ENCODE data around the gene MYO16. TPM values are rescaled to one million over a fixed set of nuclear protein-coding genes. Genes with fewer than 3 reads are reported as not detected.

Gene MYO16
- total and polyA plus RNA-seq, 2 experiments from 2014 or later = 0.13 to 0.23 TPM

- WGBS (ENCODE audit: low lambda C conversion rate, missing lambda C conversion rate) = 77% methylated on average over 2 of the region's 2 CpGs
- DNase-seq (ENCODE audit: low spot score) = no peak
- H3K27ac ChIP-seq = no peak overlapping the region
- no peak overlapping the region for H3K4me2 ChIP-seq
- H3K36me3 ChIP-seq (replicated peaks; ENCODE audit: insufficient read depth, low read depth) = no peaks in the 10 kb centered on the region
- no peaks in the 10 kb centered on the region for H3K79me2 ChIP-seq
- H3K9me3 ChIP-seq (ENCODE audit: low read depth) = no peaks in the 10 kb centered on the region
- TF ChIP-seq EZH2phosphoT487 (IDR thresholded peaks at IDR 0.05; ENCODE audit: low read depth, severe bottlenecking, unreplicated experiment) = no peak
- TF ChIP-seq EZH2 (IDR thresholded peaks at IDR 0.05; ENCODE audit: borderline replicate concordance) = no peak
- TF ChIP-seq, protein P1, sequence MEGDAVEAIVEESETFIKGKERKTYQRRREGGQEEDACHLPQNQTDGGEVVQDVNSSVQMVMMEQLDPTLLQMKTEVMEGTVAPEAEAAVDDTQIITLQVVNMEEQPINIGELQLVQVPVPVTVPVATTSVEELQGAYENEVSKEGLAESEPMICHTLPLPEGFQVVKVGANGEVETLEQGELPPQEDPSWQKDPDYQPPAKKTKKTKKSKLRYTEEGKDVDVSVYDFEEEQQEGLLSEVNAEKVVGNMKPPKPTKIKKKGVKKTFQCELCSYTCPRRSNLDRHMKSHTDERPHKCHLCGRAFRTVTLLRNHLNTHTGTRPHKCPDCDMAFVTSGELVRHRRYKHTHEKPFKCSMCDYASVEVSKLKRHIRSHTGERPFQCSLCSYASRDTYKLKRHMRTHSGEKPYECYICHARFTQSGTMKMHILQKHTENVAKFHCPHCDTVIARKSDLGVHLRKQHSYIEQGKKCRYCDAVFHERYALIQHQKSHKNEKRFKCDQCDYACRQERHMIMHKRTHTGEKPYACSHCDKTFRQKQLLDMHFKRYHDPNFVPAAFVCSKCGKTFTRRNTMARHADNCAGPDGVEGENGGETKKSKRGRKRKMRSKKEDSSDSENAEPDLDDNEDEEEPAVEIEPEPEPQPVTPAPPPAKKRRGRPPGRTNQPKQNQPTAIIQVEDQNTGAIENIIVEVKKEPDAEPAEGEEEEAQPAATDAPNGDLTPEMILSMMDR (IDR thresholded peaks at IDR 0.05; ENCODE audit: poor library complexity) = no peak
- no peaks in the 10 kb centered on the region for H3K27me3 ChIP-seq
- H3K4me3 ChIP-seq = no peak overlapping the region
- no peaks in the 10 kb centered on the region for H4K20me1 ChIP-seq (ENCODE audit: insufficient read depth, poor library complexity, severe bottlenecking)
- no peak overlapping the region for H2AFZ ChIP-seq
- H3K9me2 ChIP-seq (replicated peaks; ENCODE audit: insufficient read depth) = no peaks in the 10 kb centered on the region
- H3K4me1 ChIP-seq (ENCODE audit: insufficient read depth) = no peaks in the 10 kb centered on the region
These were observed 247.9 kb downstream of the MYO16 start for GRCh38 chr13:108877300-108877699.

- Histone ChIP-seq H3K4me2 (no peak overlapping the region), H3K27me3 (no peaks in the 10 kb centered on the region), H3K9me2 (replicated peaks; ENCODE audit: insufficient read depth) (no peaks in the 10 kb centered on the region), H3K4me3 (no peak overlapping the region), H4K20me1 (ENCODE audit: insufficient read depth, poor library complexity, severe bottlenecking) (no peaks in the 10 kb centered on the region), H3K79me2 (no peaks in the 10 kb centered on the region), H3K4me1 (ENCODE audit: insufficient read depth) (no peaks in the 10 kb centered on the region), H3K36me3 (replicated peaks; ENCODE audit: insufficient read depth, low read depth) (no peaks in the 10 kb centered on the region), H3K9me3 (ENCODE audit: low read depth) (no peaks in the 10 kb centered on the region), H3K27ac (no peak overlapping the region), H2AFZ (no peak overlapping the region)
- DNase-seq (ENCODE audit: low spot score) = no peak
- TF ChIP-seq, protein P1 (IDR thresholded peaks at IDR 0.05; ENCODE audit: poor library complexity) = no peak
- no peak for TF ChIP-seq EZH2phosphoT487 (IDR thresholded peaks at IDR 0.05; ENCODE audit: low read depth, severe bottlenecking, unreplicated experiment)
- TF ChIP-seq EZH2 (IDR thresholded peaks at IDR 0.05; ENCODE audit: borderline replicate concordance) = no peak
- 81% methylated on average over 2 of the region's 2 CpGs for WGBS (ENCODE audit: low lambda C conversion rate, missing lambda C conversion rate)
These were observed 249.3 kb downstream of the MYO16 start for GRCh38 chr13:108878732-108879131.

- Histone ChIP-seq H3K4me3 (no peak overlapping the region), H3K27me3 (no peaks in the 10 kb centered on the region), H4K20me1 (ENCODE audit: insufficient read depth, poor library complexity, severe bottlenecking) (no peaks in the 10 kb centered on the region), H2AFZ (no peak overlapping the region), H3K4me1 (ENCODE audit: insufficient read depth) (no peaks in the 10 kb centered on the region), H3K9me2 (replicated peaks; ENCODE audit: insufficient read depth) (no peaks in the 10 kb centered on the region), H3K4me2 (no peak overlapping the region), H3K36me3 (replicated peaks; ENCODE audit: insufficient read depth, low read depth) (no peaks in the 10 kb centered on the region), H3K79me2 (no peaks in the 10 kb centered on the region), H3K27ac (no peak overlapping the region), H3K9me3 (ENCODE audit: low read depth) (no peaks in the 10 kb centered on the region)
- 91% methylated on average over 2 of the region's 2 CpGs for WGBS (ENCODE audit: low lambda C conversion rate, missing lambda C conversion rate)
- no peak for TF ChIP-seq EZH2phosphoT487 (IDR thresholded peaks at IDR 0.05; ENCODE audit: low read depth, severe bottlenecking, unreplicated experiment)
- no peak for TF ChIP-seq EZH2 (IDR thresholded peaks at IDR 0.05; ENCODE audit: borderline replicate concordance)
- TF ChIP-seq, protein P1 (IDR thresholded peaks at IDR 0.05; ENCODE audit: poor library complexity) = no peak
- no peak for DNase-seq (ENCODE audit: low spot score)
These were observed 260.0 kb downstream of the MYO16 start for GRCh38 chr13:108889324-108889984.

All from hepatocyte (in vitro differentiated cells).